ENCODE measurements around the gene CCNK.
A peak's percentile ranks its signal among the peaks of the same experiment; 100 is the strongest.

CCNK gene

GRCh38 chr14:99544991-99545390 lies 63.8 kb downstream of the CCNK start:
- DNase-seq = no peak
- Histone ChIP-seq H3K4me3 (ENCODE audit: low read depth, low read length) (no peak overlapping the region), H3K27ac (peak overlapping the region; percentile 65), H3K36me3 (0 out of 2 replicates have a peak, but pooled peaks cover 2% of the 10 kb centered on the region), H3K27me3 (ENCODE audit: insufficient read depth, low read depth, severe bottlenecking) (no peaks in the 10 kb centered on the region), H3K9me3 (ENCODE audit: severe bottlenecking) (no peaks in the 10 kb centered on the region)
- no peak for TF ChIP-seq CTCF (IDR thresholded peaks at IDR 0.05; ENCODE audit: low read depth, low read length)

- Histone ChIP-seq H3K27ac (peak overlapping the region; percentile 65), H3K4me3 (ENCODE audit: low read depth, low read length) (no peak overlapping the region), H3K27me3 (ENCODE audit: insufficient read depth, low read depth, severe bottlenecking) (no peaks in the 10 kb centered on the region), H3K9me3 (ENCODE audit: severe bottlenecking) (no peaks in the 10 kb centered on the region), H3K36me3 (0 out of 2 replicates have a peak, but pooled peaks cover 2% of the 10 kb centered on the region)
- no peak for DNase-seq
- TF ChIP-seq CTCF (IDR thresholded peaks at IDR 0.05; ENCODE audit: low read depth, low read length) = no peak
These were observed 64.4 kb downstream of the CCNK start for GRCh38 chr14:99545586-99545985.

GRCh38 chr14:99546234-99546879 lies 65.1 kb downstream of the CCNK start:
- Histone ChIP-seq H3K36me3 (0 out of 2 replicates have a peak, but pooled peaks cover 2% of the 10 kb centered on the region), H3K27me3 (ENCODE audit: insufficient read depth, low read depth, severe bottlenecking) (no peaks in the 10 kb centered on the region), H3K9me3 (ENCODE audit: severe bottlenecking) (no peaks in the 10 kb centered on the region), H3K27ac (peak overlapping the region; percentile 65), H3K4me3 (ENCODE audit: low read depth, low read length) (no peak overlapping the region)
- no peak for TF ChIP-seq CTCF (IDR thresholded peaks at IDR 0.05; ENCODE audit: low read depth, low read length)
- peak; percentile 87 for DNase-seq

GRCh38 chr14:99548255-99548654 lies 67.0 kb downstream of the CCNK start:
- Histone ChIP-seq H3K27ac (peak overlapping the region; percentile 65), H3K27me3 (ENCODE audit: insufficient read depth, low read depth, severe bottlenecking) (no peaks in the 10 kb centered on the region), H3K9me3 (ENCODE audit: severe bottlenecking) (no peaks in the 10 kb centered on the region), H3K36me3 (peaks cover 2% of the 10 kb centered on the region; the same call in 1 of the 2 replicates), H3K4me3 (ENCODE audit: low read depth, low read length) (no peak overlapping the region; the same call in 1 of the 2 replicates)
- DNase-seq = no peak
- TF ChIP-seq CTCF (IDR thresholded peaks at IDR 0.05; ENCODE audit: low read depth, low read length) = no peak

GRCh38 chr14:99548871-99549515 lies 67.8 kb downstream of the CCNK start:
- TF ChIP-seq CTCF (IDR thresholded peaks at IDR 0.05; ENCODE audit: low read depth, low read length) = no peak
- no peak overlapping the region for H3K4me3 ChIP-seq (ENCODE audit: low read depth, low read length)
- H3K27ac ChIP-seq = peak overlapping the region; percentile 65
- no peaks in the 10 kb centered on the region for H3K9me3 ChIP-seq (ENCODE audit: severe bottlenecking)
- no peak for DNase-seq
- no peaks in the 10 kb centered on the region for H3K27me3 ChIP-seq (ENCODE audit: insufficient read depth, low read depth, severe bottlenecking)
- H3K36me3 ChIP-seq = peaks cover 6% of the 10 kb centered on the region; the same call in 1 of the 2 replicates

Data from WERI-Rb-1 (cell line).